Hepatocyte (in vitro differentiated cells): Measurements from ENCODE around the gene GPR142. TPM values are rescaled to one million over a fixed set of nuclear protein-coding genes. Genes with fewer than 3 reads are reported as not detected.
A peak's percentile ranks its signal among the peaks of the same experiment; 100 is the strongest.

ENCODE experiments used
- DNase-seq: peaks from one replicate; pipeline ENCODE4 v3.0.0-alpha.2; 2016; ENCODE audit warnings: low spot score
- H2AFZ ChIP-seq: fragments of 200-600 bp; sonication (generic); 2 replicates; pipeline ENCODE4 v1.6.0; 2016; ENCODE audit warnings: antibody characterized with exemption, mild to moderate bottlenecking
- H3K27ac ChIP-seq: fragments of 200-600 bp; sonication (generic); 2 replicates; pipeline ENCODE4 v1.5.1; 2016; ENCODE audit warnings: mild to moderate bottlenecking
- H3K27me3 ChIP-seq: fragments of 200-600 bp; sonication (generic); 2 replicates; pipeline ENCODE4 v1.6.1; 2016
- H3K36me3 ChIP-seq: fragments of 200-600 bp; sonication (generic); replicated peaks from 2 replicates; pipeline ENCODE4 v1.5.1; 2016; ENCODE audit warnings: low read depth; ENCODE audit not compliant: insufficient read depth
- H3K4me1 ChIP-seq: fragments of 200-600 bp; sonication (generic); 2 replicates; pipeline ENCODE4 v1.5.1; 2016; ENCODE audit warnings: mild to moderate bottlenecking, moderate library complexity; ENCODE audit not compliant: insufficient read depth
- H3K4me2 ChIP-seq: fragments of 200-600 bp; sonication (generic); 2 replicates; pipeline ENCODE4 v1.6.0; 2016
- H3K4me3 ChIP-seq: fragments of 200-600 bp; sonication (generic); 2 replicates; pipeline ENCODE4 v1.5.1; 2016; ENCODE audit warnings: mild to moderate bottlenecking
- H3K79me2 ChIP-seq: fragments of 200-600 bp; sonication (generic); 2 replicates; pipeline ENCODE4 v1.6.0; 2017; ENCODE audit warnings: mild to moderate bottlenecking
- H3K9me2 ChIP-seq: fragments of 200-600 bp; sonication (generic); replicated peaks from 2 replicates; pipeline ENCODE4 v1.6.0; 2017; ENCODE audit warnings: mild to moderate bottlenecking; ENCODE audit not compliant: insufficient read depth
- H3K9me3 ChIP-seq: fragments of 200-600 bp; sonication (generic); 2 replicates; pipeline ENCODE4 v1.5.1; 2016; ENCODE audit warnings: low read depth, mild to moderate bottlenecking
- H4K20me1 ChIP-seq: fragments of 200-600 bp; sonication (generic); 2 replicates; pipeline ENCODE4 v1.6.0; 2016; ENCODE audit warnings: mild to moderate bottlenecking; ENCODE audit not compliant: insufficient read depth, poor library complexity, severe bottlenecking
- CTCF ChIP-seq: fragments of 200-600 bp; sonication (generic); IDR thresholded peaks from 2 replicates; pipeline ENCODE4 v1.5.1; 2016; ENCODE audit warnings: antibody characterized with exemption, mild to moderate bottlenecking; ENCODE audit not compliant: poor library complexity
- EZH2 ChIP-seq: fragments of 200-600 bp; sonication (generic); IDR thresholded peaks from 2 replicates; pipeline ENCODE4 v1.6.1; 2016; ENCODE audit warnings: antibody characterized with exemption, mild to moderate bottlenecking, borderline replicate concordance
- EZH2phosphoT487 ChIP-seq: fragments of 200-600 bp; sonication (generic); IDR thresholded peaks from one replicate; pipeline ENCODE4 v1.6.1; 2018; ENCODE audit warnings: antibody characterized with exemption, mild to moderate bottlenecking, low read depth, moderate library complexity; ENCODE audit not compliant: unreplicated experiment, severe bottlenecking
- WGBS: methylation state at CpG from one replicate; pipeline ENCODE4 v1.1.6; 2016; ENCODE audit warnings: low lambda C conversion rate; ENCODE audit errors: missing lambda C conversion rate; 5-methylcytosine and 5-hydroxymethylcytosine counted together
- polyA plus RNA-seq: library from polyadenylated mRNA; unstranded; fragments of >200 nt; fragmentation: Nextera tagmentation; extraction: Ambion mirVana; gene quantifications from 2 replicates; pipeline ENCODE4 v1.2.1, GENCODE V29; 2016
- total RNA-seq: library from RNA; depleted of rRNA; stranded (reverse); fragments of >200 nt; gene quantifications from 2 replicates; pipeline ENCODE4 v1.2.3, GENCODE V29; 2014

GPR142 gene
- total and polyA plus RNA-seq, 2 experiments from 2014 or later: not detected

GRCh38 chr17:74340470-74341023 lies 26.8 kb upstream of the GPR142 start:
- H3K4me3 ChIP-seq: no peak overlapping the region
- no peaks in the 10 kb centered on the region for H3K79me2 ChIP-seq
- TF ChIP-seq EZH2 (no peak), EZH2phosphoT487 (no peak), CTCF (no peak)
- no peaks in the 10 kb centered on the region for H4K20me1 ChIP-seq
- no peak overlapping the region for H3K27ac ChIP-seq
- DNase-seq: peak; percentile 66
- no peaks in the 10 kb centered on the region for H3K4me1 ChIP-seq
- H3K36me3 ChIP-seq: no peaks in the 10 kb centered on the region
- WGBS: 67% methylated on average over 13 of the region's 13 CpGs
- no peaks in the 10 kb centered on the region for H3K9me3 ChIP-seq
- no peak overlapping the region for H2AFZ ChIP-seq
- no peak overlapping the region for H3K4me2 ChIP-seq
- H3K9me2 ChIP-seq: no peaks in the 10 kb centered on the region
- H3K27me3 ChIP-seq: no peaks in the 10 kb centered on the region

- H3K27me3 ChIP-seq: peaks cover 3% of the 10 kb centered on the region
- no peaks in the 10 kb centered on the region for H3K79me2 ChIP-seq
- H4K20me1 ChIP-seq: no peaks in the 10 kb centered on the region
- H3K4me2 ChIP-seq: no peak overlapping the region
- no peaks in the 10 kb centered on the region for H3K36me3 ChIP-seq
- no peaks in the 10 kb centered on the region for H3K9me3 ChIP-seq
- TF ChIP-seq EZH2 (no peak), CTCF (no peak)
- H3K27ac ChIP-seq: no peak overlapping the region
- 88% methylated on average over 6 of the region's 10 CpGs for whole genome bisulfite sequencing
- H2AFZ ChIP-seq: no peak overlapping the region
- no peaks in the 10 kb centered on the region for H3K9me2 ChIP-seq
- H3K4me1 ChIP-seq: no peaks in the 10 kb centered on the region
- no peak for DNase-seq
- no peak overlapping the region for H3K4me3 ChIP-seq
Observed at GRCh38 chr17:74342224-74342623, 25.1 kb upstream of the GPR142 start.

GRCh38 chr17:74343121-74343520 lies 24.2 kb upstream of the GPR142 start:
- TF ChIP-seq CTCF: no peak
- TF ChIP-seq EZH2: no peak
- TF ChIP-seq EZH2phosphoT487: no peak
- Histone ChIP-seq H3K27ac (no peak overlapping the region), H4K20me1 (no peaks in the 10 kb centered on the region), H3K4me2 (no peak overlapping the region), H3K36me3 (no peaks in the 10 kb centered on the region), H3K4me3 (no peak overlapping the region), H2AFZ (no peak overlapping the region), H3K4me1 (no peaks in the 10 kb centered on the region), H3K9me2 (no peaks in the 10 kb centered on the region), H3K27me3 (peaks cover 3% of the 10 kb centered on the region), H3K9me3 (no peaks in the 10 kb centered on the region), H3K79me2 (no peaks in the 10 kb centered on the region)
- WGBS: 84% methylated on average over 8 of the region's 8 CpGs
- DNase-seq: no peak

GRCh38 chr17:74343526-74344284 lies 23.6 kb upstream of the GPR142 start:
- Histone ChIP-seq H3K36me3 (no peaks in the 10 kb centered on the region), H3K9me3 (no peaks in the 10 kb centered on the region), H3K79me2 (no peaks in the 10 kb centered on the region), H4K20me1 (no peaks in the 10 kb centered on the region), H3K27me3 (peaks cover 3% of the 10 kb centered on the region), H3K4me3 (no peak overlapping the region), H3K9me2 (no peaks in the 10 kb centered on the region), H3K4me1 (no peaks in the 10 kb centered on the region), H3K4me2 (no peak overlapping the region), H2AFZ (no peak overlapping the region), H3K27ac (no peak overlapping the region)
- TF ChIP-seq EZH2phosphoT487: no peak
- TF ChIP-seq CTCF: no peak
- TF ChIP-seq EZH2: no peak
- WGBS: 71% methylated on average over 9 of the region's 9 CpGs
- no peak for DNase-seq
